Thoracic aorta (tissue), 2 donors: ENCODE data around the gene C1QTNF6. TPM values are rescaled to one million over a fixed set of nuclear protein-coding genes. Genes with fewer than 3 reads are reported as not detected.

Experiments used
- ATAC-seq: fragments of 150-250 bp; one replicate; pipeline ENCODE4 v1.8.0; 2017; ENCODE audit warnings: low read depth; ENCODE audit not compliant: insufficient number of reproducible peaks, low FRiP score
- DNase-seq: peaks from one replicate; pipeline ENCODE4 v3.0.0-alpha.2; 2020; ENCODE audit warnings: low spot score
- H3K27ac ChIP-seq, 2 donors: fragments of 200-600 bp; sonication (generic); 1 replicate in 1 of 2; 2 replicates in 1 of 2; pipeline ENCODE4 v1.5.1; 2016; ENCODE audit warnings: mild to moderate bottlenecking in 2 of 2, moderate library complexity in 2 of 2
- H3K27me3 ChIP-seq: fragments of 200-600 bp; sonication (generic); replicated peaks from 2 replicates; pipeline ENCODE4 v1.6.0; 2016; ENCODE audit warnings: mild to moderate bottlenecking; ENCODE audit not compliant: insufficient read depth
- H3K36me3 ChIP-seq: fragments of 200-600 bp; sonication (generic); one replicate; pipeline ENCODE4 v1.5.1; 2016
- H3K4me1 ChIP-seq, 2 donors: fragments of 200-600 bp; sonication (generic); 1 replicate in 1 of 2; 2 replicates in 1 of 2; pipeline versions ENCODE4 v1.5.1 to v1.6.0; 2016; ENCODE audit warnings: low read depth in 2 of 2, mild to moderate bottlenecking in 1 of 2; ENCODE audit not compliant: control insufficient read depth in 1 of 2
- H3K4me3 ChIP-seq: fragments of 200-600 bp; sonication (generic); 2 replicates; pipeline ENCODE4 v1.5.1; 2016; ENCODE audit warnings: mild to moderate bottlenecking
- H3K9me3 ChIP-seq: fragments of 200-600 bp; sonication (generic); 2 replicates; pipeline ENCODE4 v1.5.1; 2016
- total RNA-seq, 2 donors: library from RNA; depleted of rRNA; stranded (reverse); fragments of >200 nt; gene quantifications; one replicate each; pipeline versions ENCODE4 v1.1.0 to v1.2.3, GENCODE V29; 2016
- TF ChIP-seq, protein P1 (sequence below): fragments of 200-600 bp; sonication (generic); IDR thresholded peaks from one replicate; pipeline ENCODE4 v1.5.1; 2019; ENCODE audit warnings: antibody characterized with exemption

The C1QTNF6 gene
- total RNA-seq, 2 donors from 2014 or later, result 1.9 to 2.1 TPM

DNA sequence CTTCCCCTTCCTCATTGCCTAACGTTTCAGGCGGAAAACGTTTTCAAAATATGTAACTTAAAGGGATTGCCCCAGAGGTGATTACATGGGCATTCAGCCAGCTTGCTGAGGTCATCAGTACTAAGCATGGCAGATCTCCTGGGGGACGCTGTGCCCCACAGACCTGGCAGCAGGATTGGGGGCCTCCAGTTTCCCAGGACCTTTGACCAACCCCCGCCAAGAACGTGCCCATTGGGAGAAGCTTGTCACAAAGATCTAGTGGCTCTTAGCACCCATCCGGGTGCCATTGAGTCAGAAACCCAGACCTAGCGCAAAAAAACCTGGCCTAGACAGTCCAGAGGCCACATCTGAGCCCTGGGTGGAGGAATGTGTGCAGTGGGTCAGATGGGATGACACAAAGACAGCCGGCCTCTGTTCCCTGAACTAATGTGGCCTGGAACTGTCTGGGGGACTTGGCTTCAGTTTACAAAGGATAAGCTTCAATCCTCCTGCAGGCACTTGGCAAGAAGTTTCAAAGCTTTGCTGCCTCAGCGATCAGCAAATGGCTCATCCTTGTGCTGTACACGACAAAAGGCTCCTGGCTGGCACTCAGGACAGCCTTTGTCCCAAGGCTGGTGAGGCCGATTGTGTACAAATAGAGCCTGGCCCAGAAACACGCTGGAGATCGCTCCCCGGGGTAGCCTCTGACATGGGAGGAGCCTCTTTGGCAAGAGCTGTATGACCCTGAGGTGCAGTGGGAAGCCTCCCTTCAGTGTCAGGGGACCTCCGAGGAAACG lies 9.5 kb downstream of the C1QTNF6 start:
- ATAC-seq, result no peak
- H3K36me3 ChIP-seq, result no peaks in the 10 kb centered on the region
- H3K4me3 ChIP-seq, result no peak overlapping the region
- TF ChIP-seq, protein P1, sequence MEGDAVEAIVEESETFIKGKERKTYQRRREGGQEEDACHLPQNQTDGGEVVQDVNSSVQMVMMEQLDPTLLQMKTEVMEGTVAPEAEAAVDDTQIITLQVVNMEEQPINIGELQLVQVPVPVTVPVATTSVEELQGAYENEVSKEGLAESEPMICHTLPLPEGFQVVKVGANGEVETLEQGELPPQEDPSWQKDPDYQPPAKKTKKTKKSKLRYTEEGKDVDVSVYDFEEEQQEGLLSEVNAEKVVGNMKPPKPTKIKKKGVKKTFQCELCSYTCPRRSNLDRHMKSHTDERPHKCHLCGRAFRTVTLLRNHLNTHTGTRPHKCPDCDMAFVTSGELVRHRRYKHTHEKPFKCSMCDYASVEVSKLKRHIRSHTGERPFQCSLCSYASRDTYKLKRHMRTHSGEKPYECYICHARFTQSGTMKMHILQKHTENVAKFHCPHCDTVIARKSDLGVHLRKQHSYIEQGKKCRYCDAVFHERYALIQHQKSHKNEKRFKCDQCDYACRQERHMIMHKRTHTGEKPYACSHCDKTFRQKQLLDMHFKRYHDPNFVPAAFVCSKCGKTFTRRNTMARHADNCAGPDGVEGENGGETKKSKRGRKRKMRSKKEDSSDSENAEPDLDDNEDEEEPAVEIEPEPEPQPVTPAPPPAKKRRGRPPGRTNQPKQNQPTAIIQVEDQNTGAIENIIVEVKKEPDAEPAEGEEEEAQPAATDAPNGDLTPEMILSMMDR, result no peak
- no peaks in the 10 kb centered on the region for H3K27me3 ChIP-seq
- no peak overlapping the region for H3K27ac ChIP-seq
- no peak for DNase-seq
- H3K9me3 ChIP-seq, result no peaks in the 10 kb centered on the region
- H3K4me1 ChIP-seq, result peaks cover 9 to 16% of the 10 kb centered on the region in 2 donors

DNA sequence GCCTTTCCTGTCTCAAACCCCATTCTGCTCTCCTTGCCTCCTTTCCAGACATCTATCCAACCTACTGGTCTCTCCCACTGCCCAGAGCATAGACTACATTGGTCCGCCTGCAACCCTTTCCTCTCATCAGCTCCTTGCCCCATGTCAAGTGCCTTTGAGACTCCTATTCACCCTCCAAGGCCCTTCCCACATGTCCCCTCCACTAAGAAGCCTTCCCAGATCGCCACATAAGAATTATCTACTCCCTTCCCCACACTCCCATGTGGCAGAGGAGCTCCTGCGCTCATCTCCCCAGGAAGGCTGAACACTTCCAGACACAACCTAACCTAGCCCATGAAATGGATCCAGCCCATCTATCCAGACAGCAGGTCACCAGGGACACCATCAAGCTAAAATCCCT lies 10.3 kb downstream of the C1QTNF6 start:
- H3K9me3 ChIP-seq, result no peaks in the 10 kb centered on the region
- no peak overlapping the region for H3K4me3 ChIP-seq
- H3K36me3 ChIP-seq, result no peaks in the 10 kb centered on the region
- no peaks in the 10 kb centered on the region for H3K27me3 ChIP-seq
- peaks cover 9 to 16% of the 10 kb centered on the region in 2 donors for H3K4me1 ChIP-seq
- TF ChIP-seq, protein P1, result no peak
- ATAC-seq (no peak), DNase-seq (no peak)
- H3K27ac ChIP-seq, result no peak overlapping the region

DNA sequence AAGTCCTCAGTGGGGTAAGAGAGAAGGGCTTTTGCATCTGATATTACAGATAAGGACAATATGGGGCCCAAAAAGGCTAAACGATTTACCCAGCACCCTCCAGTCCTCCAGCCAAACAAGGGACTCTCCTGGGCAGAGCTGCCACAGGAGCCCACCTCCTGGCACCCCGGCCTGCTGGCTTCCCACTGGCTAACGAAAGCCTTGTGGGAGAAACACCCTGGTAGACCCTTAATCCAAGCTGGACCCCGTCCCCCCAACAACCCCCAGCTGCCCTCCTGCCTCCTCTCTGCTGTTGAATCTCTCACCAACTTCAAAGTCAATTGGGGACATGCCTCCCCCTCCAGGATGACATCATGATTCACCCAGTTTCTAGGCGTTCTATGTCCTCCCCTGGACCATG lies 10.8 kb downstream of the C1QTNF6 start:
- Histone ChIP-seq H3K9me3 (no peaks in the 10 kb centered on the region), H3K36me3 (no peaks in the 10 kb centered on the region), H3K4me3 (no peak overlapping the region), H3K4me1 (peaks cover 9 to 16% of the 10 kb centered on the region in 2 donors), H3K27me3 (no peaks in the 10 kb centered on the region), H3K27ac (no peak overlapping the region)
- ATAC-seq (no peak), DNase-seq (no peak)
- TF ChIP-seq, protein P1, result no peak

DNA sequence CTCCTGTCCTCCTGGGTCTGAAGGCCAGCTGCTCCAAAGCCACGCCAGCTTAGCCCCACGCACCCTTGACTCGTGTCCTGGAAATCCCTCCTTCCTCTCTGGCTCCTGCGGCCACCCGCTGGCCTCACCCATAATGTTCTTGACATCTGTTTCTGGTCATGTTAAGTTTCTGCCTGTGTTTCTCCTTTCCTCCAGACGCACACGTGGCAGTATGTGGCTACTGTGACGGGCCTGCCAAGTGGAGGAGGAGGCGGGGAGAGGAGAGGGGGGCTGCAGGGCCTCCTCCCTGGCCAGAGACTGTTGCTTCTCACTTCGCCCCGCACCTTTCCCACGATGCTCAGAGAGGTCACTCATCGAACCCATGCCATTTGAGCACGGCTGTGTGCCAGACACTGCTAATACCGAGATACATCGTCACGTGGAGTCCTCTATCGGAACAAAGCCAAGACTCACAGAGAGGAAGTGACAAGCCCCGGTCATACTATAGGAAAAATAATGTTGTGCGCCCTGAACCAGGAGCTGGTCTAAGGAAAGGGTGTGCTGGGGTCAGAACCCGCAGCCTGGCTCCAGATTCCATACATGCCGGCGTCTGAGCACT lies 11.5 kb downstream of the C1QTNF6 start:
- H3K36me3 ChIP-seq, result no peaks in the 10 kb centered on the region
- TF ChIP-seq, protein P1, result no peak
- no peak for DNase-seq
- no peaks in the 10 kb centered on the region for H3K27me3 ChIP-seq
- H3K4me3 ChIP-seq, result peak overlapping the region; percentile 55
- peaks cover 9 to 16% of the 10 kb centered on the region in 2 donors for H3K4me1 ChIP-seq
- peak; percentile 11 for ATAC-seq
- no peak overlapping the region for H3K27ac ChIP-seq
- H3K9me3 ChIP-seq, result no peaks in the 10 kb centered on the region

DNA sequence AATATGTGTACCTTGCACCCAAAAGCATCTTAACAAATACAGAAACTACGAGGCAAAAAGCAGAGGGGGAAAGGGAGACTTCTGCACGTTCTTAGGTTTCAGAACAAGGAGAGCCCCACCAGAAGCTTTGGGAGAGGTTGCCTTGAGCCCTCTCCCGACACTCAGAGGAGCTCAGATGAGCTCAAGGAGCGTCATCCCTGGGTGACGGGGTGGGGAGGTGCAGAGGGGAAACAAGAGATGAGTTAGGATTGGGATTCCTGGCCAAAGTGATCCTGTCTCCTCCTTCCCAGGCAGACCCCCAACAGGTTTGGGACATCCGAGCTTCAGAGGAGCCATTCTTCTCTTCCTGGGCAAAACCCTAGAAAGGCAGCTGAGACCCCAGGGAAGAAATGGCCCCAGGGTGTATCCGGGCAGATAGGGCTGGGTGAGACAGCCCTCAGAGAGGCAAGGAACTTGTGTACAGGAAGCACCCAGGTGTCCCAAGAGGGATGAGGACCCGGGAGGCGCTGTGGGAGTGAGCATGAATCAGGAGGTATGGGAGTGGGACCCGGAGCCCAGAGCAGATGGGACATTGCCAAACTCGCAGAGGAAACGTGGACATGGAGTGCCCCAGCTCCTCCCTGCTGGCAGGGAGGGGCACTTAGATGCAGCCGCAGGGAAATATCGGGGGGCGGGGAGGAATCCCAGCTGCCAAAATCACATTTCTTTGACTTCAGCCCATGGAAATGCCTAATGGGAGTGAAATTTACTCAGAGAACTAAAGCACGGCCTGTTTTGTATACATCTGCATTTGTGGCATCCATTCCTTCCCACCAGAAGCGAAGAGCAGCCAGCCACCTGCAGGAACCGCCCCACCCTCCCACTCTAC lies 12.4 kb downstream of the C1QTNF6 start:
- no peak for DNase-seq
- H3K27ac ChIP-seq, result no peak overlapping the region
- TF ChIP-seq, protein P1, result no peak

More for the DNA sequence above, 12.4 kb downstream of the C1QTNF6 start:
- ATAC-seq, result no peak
- H3K4me3 ChIP-seq, result no peak overlapping the region
- peaks cover 9 to 16% of the 10 kb centered on the region in 2 donors for H3K4me1 ChIP-seq
- H3K36me3 ChIP-seq, result no peaks in the 10 kb centered on the region
- H3K27me3 ChIP-seq, result no peaks in the 10 kb centered on the region
- no peaks in the 10 kb centered on the region for H3K9me3 ChIP-seq
